WTC11 (cell line): Measurements from ENCODE around the gene ITGA5. TPM values are rescaled to one million over a fixed set of nuclear protein-coding genes. Genes with fewer than 3 reads are reported as not detected.

ENCODE experiments used
- ATAC-seq: fragments of 200-7000 bp; cut with Tn5 transposase; 2 replicates; pipeline ENCODE4 v1.10.0; 2021; ENCODE audit warnings: mild to moderate bottlenecking, moderate library complexity
- CTCF ChIA-PET: fragments of 300-600 bp; sonication (Branson Sonifier 250); formaldehyde crosslinking; loops from one replicate; lab custom pipeline; 2021; ENCODE audit warnings: antibody characterized with exemption; lab: Charles Lee
- POLR2A ChIA-PET: fragments of 350-600 bp; sonication (Branson Sonifier 250); formaldehyde crosslinking; loops from one replicate; lab custom pipeline; 2021; ENCODE audit warnings: antibody characterized with exemption; lab: Charles Lee
- DNase-seq: peaks from one replicate; pipeline ENCODE4 v3.0.0; 2021; ENCODE audit warnings: low spot score
- H3K27ac Mint-ChIP-seq: 2 replicates; pipeline ENCODE4 v1.8.0; 2021; ENCODE audit warnings: mixed read lengths
- H3K27me3 Mint-ChIP-seq: 2 replicates; pipeline ENCODE4 v1.8.0; 2021; ENCODE audit warnings: low read depth, mild to moderate bottlenecking, moderate library complexity, mixed read lengths
- H3K36me3 Mint-ChIP-seq: 2 replicates; pipeline ENCODE4 v1.8.0; 2021; ENCODE audit warnings: mixed read lengths
- H3K4me1 Mint-ChIP-seq: 2 replicates; pipeline ENCODE4 v1.8.0; 2022; ENCODE audit warnings: mixed read lengths
- H3K4me3 Mint-ChIP-seq: 2 replicates; pipeline ENCODE4 v1.8.0; 2021; ENCODE audit warnings: mild to moderate bottlenecking, moderate library complexity, mixed read lengths
- H3K9me3 Mint-ChIP-seq: 2 replicates; pipeline ENCODE4 v1.8.0; 2021; ENCODE audit warnings: mixed read lengths
- E2F1 ChIP-seq: sonication (generic); formaldehyde crosslinking; IDR thresholded peaks from 2 replicates; pipeline ENCODE4 v1.8.0; 2022; ENCODE audit warnings: mild to moderate bottlenecking, missing genetic modification reagents
- ELF4 ChIP-seq: sonication (generic); formaldehyde crosslinking; IDR thresholded peaks from 2 replicates; pipeline ENCODE4 v1.8.1; 2022; ENCODE audit warnings: low read depth, mild to moderate bottlenecking, moderate library complexity, missing genetic modification reagents
- ESRRA ChIP-seq: sonication (generic); formaldehyde crosslinking; IDR thresholded peaks from 2 replicates; pipeline ENCODE4 v1.8.1; 2022; ENCODE audit warnings: mild to moderate bottlenecking, missing genetic modification reagents, borderline replicate concordance
- FOXJ3 ChIP-seq: sonication (generic); formaldehyde crosslinking; IDR thresholded peaks from 2 replicates; pipeline ENCODE4 v1.9.0; 2021; ENCODE audit warnings: missing genetic modification reagents, mild to moderate bottlenecking, borderline replicate concordance
- FOXP1 ChIP-seq: sonication (generic); formaldehyde crosslinking; IDR thresholded peaks from 2 replicates; pipeline ENCODE4 v1.8.0; 2022; ENCODE audit warnings: missing genetic modification reagents, mild to moderate bottlenecking, moderate library complexity, borderline replicate concordance
- GTF2I ChIP-seq: fragments of 250-450 bp; sonication (Bioruptor Pico); conservative IDR thresholded peaks from 2 replicates; pipeline ENCODE4 v1.4.0; 2021; ENCODE audit warnings: mild to moderate bottlenecking
- IRF1 ChIP-seq: sonication (generic); formaldehyde crosslinking; IDR thresholded peaks from 2 replicates; pipeline ENCODE4 v1.8.0; 2023; ENCODE audit warnings: missing genetic modification reagents
- JAZF1 ChIP-seq: fragments of 250-450 bp; sonication (Bioruptor Pico); IDR thresholded peaks from 2 replicates; pipeline ENCODE4 v1.9.0; 2021; ENCODE audit warnings: moderate library complexity, mild to moderate bottlenecking, inconsistent platforms
- MAX ChIP-seq: sonication (generic); formaldehyde crosslinking; IDR thresholded peaks from 2 replicates; pipeline ENCODE4 v1.8.0; 2022; ENCODE audit warnings: mild to moderate bottlenecking, missing genetic modification reagents
- MLX ChIP-seq: sonication (generic); formaldehyde crosslinking; IDR thresholded peaks from 2 replicates; pipeline ENCODE4 v1.8.1; 2023; ENCODE audit warnings: mild to moderate bottlenecking, missing genetic modification reagents, moderate library complexity
- MXD4 ChIP-seq: fragments of 250-450 bp; sonication (Bioruptor Pico); IDR thresholded peaks from 2 replicates; pipeline ENCODE4 v1.8.0; 2021; ENCODE audit warnings: mild to moderate bottlenecking, moderate library complexity, borderline replicate concordance
- NFE2L1 ChIP-seq: sonication (generic); formaldehyde crosslinking; IDR thresholded peaks from 2 replicates; pipeline ENCODE4 v1.8.1; 2023; ENCODE audit warnings: missing genetic modification reagents
- NFYB ChIP-seq: sonication (generic); formaldehyde crosslinking; conservative IDR thresholded peaks from 2 replicates; pipeline ENCODE4 v1.8.0; 2022; ENCODE audit warnings: low read depth, missing genetic modification reagents
- NR3C1 ChIP-seq: sonication (generic); formaldehyde crosslinking; conservative IDR thresholded peaks from 2 replicates; pipeline ENCODE4 v1.8.1; 2023; ENCODE audit warnings: low read depth, mild to moderate bottlenecking, missing genetic modification reagents
- OVOL2 ChIP-seq: fragments of 250-450 bp; sonication (Bioruptor Pico); IDR thresholded peaks from 2 replicates; pipeline ENCODE4 v1.9.0; 2021; ENCODE audit warnings: mild to moderate bottlenecking, borderline replicate concordance
- PRRX2 ChIP-seq: fragments of 250-450 bp; sonication (Bioruptor Pico); IDR thresholded peaks from 2 replicates; pipeline ENCODE4 v1.8.0; 2021; ENCODE audit warnings: mild to moderate bottlenecking
- SMAD4 ChIP-seq: sonication (generic); formaldehyde crosslinking; IDR thresholded peaks from 2 replicates; pipeline ENCODE4 v1.8.0; 2022; ENCODE audit warnings: mild to moderate bottlenecking, missing genetic modification reagents
- SP1 ChIP-seq: sonication (generic); formaldehyde crosslinking; conservative IDR thresholded peaks from 2 replicates; pipeline ENCODE4 v1.8.1; 2022; ENCODE audit warnings: missing genetic modification reagents
- TCF7 ChIP-seq: sonication (generic); formaldehyde crosslinking; IDR thresholded peaks from 2 replicates; pipeline ENCODE4 v1.8.0; 2022; ENCODE audit warnings: mild to moderate bottlenecking, low read depth, missing genetic modification reagents, moderate library complexity
- TEAD4 ChIP-seq: sonication (generic); formaldehyde crosslinking; IDR thresholded peaks from 2 replicates; pipeline ENCODE4 v1.8.0; 2022; ENCODE audit warnings: mild to moderate bottlenecking, missing genetic modification reagents
- TP53 ChIP-seq: sonication (generic); formaldehyde crosslinking; IDR thresholded peaks from 2 replicates; pipeline ENCODE4 v1.8.1; 2023; ENCODE audit warnings: mild to moderate bottlenecking, missing genetic modification reagents
- ZBTB43 ChIP-seq: sonication (generic); formaldehyde crosslinking; IDR thresholded peaks from 2 replicates; pipeline ENCODE4 v1.8.1; 2023; ENCODE audit warnings: mild to moderate bottlenecking, missing genetic modification reagents
- ZNF138 ChIP-seq: sonication (generic); formaldehyde crosslinking; conservative IDR thresholded peaks from 2 replicates; pipeline ENCODE4 v1.8.1; 2022; ENCODE audit warnings: mild to moderate bottlenecking, moderate library complexity, missing genetic modification reagents
- ZNF263 ChIP-seq: sonication (generic); formaldehyde crosslinking; IDR thresholded peaks from 2 replicates; pipeline ENCODE4 v1.8.1; 2022; ENCODE audit warnings: low read depth, mild to moderate bottlenecking, moderate library complexity, missing genetic modification reagents
- ZNF281 ChIP-seq: sonication (generic); formaldehyde crosslinking; IDR thresholded peaks from 2 replicates; pipeline ENCODE4 v1.8.0; 2023; ENCODE audit warnings: mild to moderate bottlenecking, missing genetic modification reagents
- ZNF416 ChIP-seq: fragments of 250-450 bp; sonication (Bioruptor Pico); IDR thresholded peaks from 2 replicates; pipeline ENCODE4 v1.9.0; 2021; ENCODE audit warnings: mild to moderate bottlenecking, inconsistent platforms
- total RNA-seq: library from RNA; stranded (reverse); gene quantifications from 3 replicates; pipeline ENCODE4 v1.2.3, GENCODE V29; 2021
- TF ChIP-seq, protein P1 (sequence below): fragments of 250-450 bp; sonication (Bioruptor Pico); IDR thresholded peaks from 2 replicates; pipeline ENCODE4 v1.9.0; 2021; ENCODE audit warnings: mild to moderate bottlenecking

Gene ITGA5
- total RNA-seq, 1 experiment from 2014 or later = 21.9 TPM

DNA sequence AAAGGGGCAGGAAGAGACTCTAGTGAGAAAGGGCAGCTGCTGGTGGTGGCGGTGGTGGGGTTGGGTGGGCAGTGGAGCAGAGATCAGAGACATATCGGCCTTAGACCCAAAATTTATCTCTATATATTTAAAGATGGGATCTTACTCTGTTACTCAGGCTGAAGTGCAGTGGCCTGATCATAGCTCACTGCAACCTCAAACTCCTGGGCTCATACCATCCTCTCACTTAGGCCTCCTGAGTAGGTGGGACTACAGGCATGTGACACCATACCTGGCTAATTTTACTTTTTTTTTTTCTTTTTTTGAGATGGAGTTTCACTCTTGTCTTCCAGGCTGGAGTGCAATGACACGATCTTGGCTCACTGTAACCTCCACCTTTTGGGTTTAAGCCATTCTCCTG, 18.6 kb upstream of the ITGA5 start:
- TF ChIP-seq ZNF263 (CRISPR knock-in tag) (no peak), SMAD4 (CRISPR knock-in tag) (no peak), OVOL2 (CRISPR knock-in tag) (no peak), ELF4 (CRISPR knock-in tag) (no peak), ESRRA (CRISPR knock-in tag) (no peak), MXD4 (no peak), NFYB (CRISPR knock-in tag) (no peak), TCF7 (CRISPR knock-in tag) (no peak), E2F1 (no peak), TP53 (CRISPR knock-in tag) (no peak), MAX (no peak), ZBTB43 (CRISPR knock-in tag) (no peak), ZNF138 (CRISPR knock-in tag) (no peak), ZNF416 (CRISPR knock-in tag) (no peak), FOXJ3 (no peak), GTF2I (CRISPR knock-in tag) (no peak), PRRX2 (CRISPR knock-in tag) (no peak)
- TF ChIP-seq, protein P1, sequence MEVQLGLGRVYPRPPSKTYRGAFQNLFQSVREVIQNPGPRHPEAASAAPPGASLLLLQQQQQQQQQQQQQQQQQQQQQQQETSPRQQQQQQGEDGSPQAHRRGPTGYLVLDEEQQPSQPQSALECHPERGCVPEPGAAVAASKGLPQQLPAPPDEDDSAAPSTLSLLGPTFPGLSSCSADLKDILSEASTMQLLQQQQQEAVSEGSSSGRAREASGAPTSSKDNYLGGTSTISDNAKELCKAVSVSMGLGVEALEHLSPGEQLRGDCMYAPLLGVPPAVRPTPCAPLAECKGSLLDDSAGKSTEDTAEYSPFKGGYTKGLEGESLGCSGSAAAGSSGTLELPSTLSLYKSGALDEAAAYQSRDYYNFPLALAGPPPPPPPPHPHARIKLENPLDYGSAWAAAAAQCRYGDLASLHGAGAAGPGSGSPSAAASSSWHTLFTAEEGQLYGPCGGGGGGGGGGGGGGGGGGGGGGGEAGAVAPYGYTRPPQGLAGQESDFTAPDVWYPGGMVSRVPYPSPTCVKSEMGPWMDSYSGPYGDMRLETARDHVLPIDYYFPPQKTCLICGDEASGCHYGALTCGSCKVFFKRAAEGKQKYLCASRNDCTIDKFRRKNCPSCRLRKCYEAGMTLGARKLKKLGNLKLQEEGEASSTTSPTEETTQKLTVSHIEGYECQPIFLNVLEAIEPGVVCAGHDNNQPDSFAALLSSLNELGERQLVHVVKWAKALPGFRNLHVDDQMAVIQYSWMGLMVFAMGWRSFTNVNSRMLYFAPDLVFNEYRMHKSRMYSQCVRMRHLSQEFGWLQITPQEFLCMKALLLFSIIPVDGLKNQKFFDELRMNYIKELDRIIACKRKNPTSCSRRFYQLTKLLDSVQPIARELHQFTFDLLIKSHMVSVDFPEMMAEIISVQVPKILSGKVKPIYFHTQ = no peak
- TF ChIP-seq, all 79 proteins: peak for 0
- CTCF ChIA-PET = interaction anchor here (0.9 to 14.2 kb wide), 2 partner anchors 10 to 37 kb away, joined by 3 to 361 read pairs; no protein-coding TSS in a partner anchor
- Mint-ChIP-seq H3K27me3 (peaks cover 95% of the 10 kb centered on the region), H3K36me3 (no peaks in the 10 kb centered on the region), H3K9me3 (no peaks in the 10 kb centered on the region), H3K4me1 (peaks cover 7% of the 10 kb centered on the region), H3K27ac (no peak overlapping the region), H3K4me3 (no peak overlapping the region)
- ATAC-seq (no peak), DNase-seq (no peak)
- POLR2A ChIA-PET = interaction anchor here (1.8 kb wide), 1 partner anchor 10 kb away, joined by 4 read pairs; no protein-coding TSS in a partner anchor

GRCh38 chr12:54437243-54437642, 18.2 kb upstream of the ITGA5 start:
- Mint-ChIP-seq H3K27me3 (peaks cover 95% of the 10 kb centered on the region), H3K9me3 (no peaks in the 10 kb centered on the region), H3K36me3 (no peaks in the 10 kb centered on the region), H3K4me3 (no peak overlapping the region), H3K4me1 (peaks cover 8% of the 10 kb centered on the region), H3K27ac (no peak overlapping the region)
- ChIA-PET POLR2A (no interaction called here), CTCF (interaction anchor here (0.9 to 14.2 kb wide), 2 partner anchors 9 to 37 kb away, joined by 3 to 361 read pairs; no protein-coding TSS in a partner anchor)
- ATAC-seq (no peak), DNase-seq (no peak)
- TF ChIP-seq NR3C1 (CRISPR knock-in tag) (no peak), SP1 (CRISPR knock-in tag) (no peak), ZNF281 (no peak), JAZF1 (CRISPR knock-in tag) (no peak), MLX (CRISPR knock-in tag) (no peak), GTF2I (CRISPR knock-in tag) (no peak), NFE2L1 (CRISPR knock-in tag) (no peak), FOXP1 (CRISPR knock-in tag) (no peak), IRF1 (CRISPR knock-in tag) (no peak), TEAD4 (CRISPR knock-in tag) (no peak)
